Thyroid gland (tissue), 4 donors: ENCODE measurements around the gene YPEL3.
"Not testable (repeated sequence)": the region's sequence is repeated elsewhere in the genome, so short reads cannot be mapped to it uniquely, and the experiment has no call there.

Experiments used
- POLR2A ChIP-seq, 2 donors: fragments of 450-650 bp; IDR thresholded peaks; one replicate each; pipeline ENCODE4 v1.6.1; 2017; ENCODE audit warnings: antibody characterized with exemption in 2 of 2, mild to moderate bottlenecking in 2 of 2, moderate library complexity in 1 of 2
- TF ChIP-seq, protein P1 (sequence below), 6 experiments: fragments of 200-600 bp in 3 of 6; fragments of 450-650 bp in 3 of 6; sonication (generic) in 3 of 6; IDR thresholded peaks; one replicate each; pipeline ENCODE4 v1.5.1; 2016 to 2019; ENCODE audit warnings: antibody characterized with exemption in 6 of 6, mild to moderate bottlenecking in 2 of 6, inconsistent platforms in 1 of 6, moderate library complexity in 1 of 6

GRCh38 chr16:30114833-30115232, 18.8 kb upstream of the YPEL3 start:
- not testable (repeated sequence) for TF ChIP-seq POLR2A (IDR thresholded peaks at IDR 0.05)
- TF ChIP-seq, protein P1, sequence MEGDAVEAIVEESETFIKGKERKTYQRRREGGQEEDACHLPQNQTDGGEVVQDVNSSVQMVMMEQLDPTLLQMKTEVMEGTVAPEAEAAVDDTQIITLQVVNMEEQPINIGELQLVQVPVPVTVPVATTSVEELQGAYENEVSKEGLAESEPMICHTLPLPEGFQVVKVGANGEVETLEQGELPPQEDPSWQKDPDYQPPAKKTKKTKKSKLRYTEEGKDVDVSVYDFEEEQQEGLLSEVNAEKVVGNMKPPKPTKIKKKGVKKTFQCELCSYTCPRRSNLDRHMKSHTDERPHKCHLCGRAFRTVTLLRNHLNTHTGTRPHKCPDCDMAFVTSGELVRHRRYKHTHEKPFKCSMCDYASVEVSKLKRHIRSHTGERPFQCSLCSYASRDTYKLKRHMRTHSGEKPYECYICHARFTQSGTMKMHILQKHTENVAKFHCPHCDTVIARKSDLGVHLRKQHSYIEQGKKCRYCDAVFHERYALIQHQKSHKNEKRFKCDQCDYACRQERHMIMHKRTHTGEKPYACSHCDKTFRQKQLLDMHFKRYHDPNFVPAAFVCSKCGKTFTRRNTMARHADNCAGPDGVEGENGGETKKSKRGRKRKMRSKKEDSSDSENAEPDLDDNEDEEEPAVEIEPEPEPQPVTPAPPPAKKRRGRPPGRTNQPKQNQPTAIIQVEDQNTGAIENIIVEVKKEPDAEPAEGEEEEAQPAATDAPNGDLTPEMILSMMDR (IDR thresholded peaks at IDR 0.05) = not testable (repeated sequence)
